Measurements from ENCODE around the gene P2RY13. TPM values are rescaled to one million over a fixed set of nuclear protein-coding genes. Genes with fewer than 3 reads are reported as not detected.

The P2RY13 gene
- total and polyA plus RNA-seq, 2 of the 13 experiments (the other 11 are each of a cell fraction or from before 2014, with no cell fraction given): not detected

DNA sequence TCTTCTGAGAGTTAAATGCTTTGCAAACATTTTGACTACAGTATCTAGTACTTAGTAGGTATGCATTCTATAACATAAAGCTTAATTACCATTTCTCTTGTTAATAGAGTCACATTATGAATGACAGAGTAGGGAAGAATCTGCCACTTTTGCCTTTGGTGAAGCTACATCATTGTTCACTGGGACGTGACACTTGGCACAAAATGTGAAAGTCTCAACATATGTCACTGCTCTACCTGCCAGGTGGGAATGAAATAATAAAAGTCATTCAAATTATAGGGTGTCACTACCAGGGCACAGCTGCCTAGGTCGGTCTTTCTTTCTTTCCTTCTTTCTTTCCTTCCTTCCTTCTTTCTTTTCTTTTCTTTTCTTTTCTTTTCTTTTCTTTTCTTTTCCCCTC, 30.3 kb downstream of the P2RY13 start:
- no peak for ATAC-seq
- Histone ChIP-seq H3K36me3 (replicated peaks in 1 of 2; ENCODE audit: control insufficient read depth in 1 of 2, insufficient read depth in 2 of 2, low read length in 2 of 2) (no peaks in the 10 kb centered on the region), H3K4me3 (replicated peaks in 1 of 3; ENCODE audit: insufficient read depth in 1 of 3, low read depth in 2 of 3, low read length in 3 of 3) (no peak overlapping the region), H3K79me2 (ENCODE audit: insufficient read depth, low read length) (no peaks in the 10 kb centered on the region), H4K20me1 (ENCODE audit: insufficient read depth, low read length) (no peaks in the 10 kb centered on the region), H3K9me3 (ENCODE audit: low read length) (no peaks in the 10 kb centered on the region), H3K4me1 (ENCODE audit: insufficient read depth, low read length) (no peaks in the 10 kb centered on the region), H2AFZ (ENCODE audit: low read length) (no peak overlapping the region), H3K4me2 (ENCODE audit: low read depth, low read length) (no peak overlapping the region), H3K27ac (ENCODE audit: extremely low read length, insufficient read depth, low read length) (no peak overlapping the region), H3K27me3 (ENCODE audit: control insufficient read depth in 1 of 2, insufficient read depth in 2 of 2, low read length in 2 of 2) (no peaks in the 10 kb centered on the region), H3K9ac (ENCODE audit: insufficient read depth, low read depth, low read length) (no peak overlapping the region)
- BruUV-seq (replicated peaks): no TSS peak
- no peak for FAIRE-seq
- 23% methylated on average over 2 of the region's 2 CpGs for WGBS (ENCODE audit: low lambda C conversion rate)
- in situ Hi-C loops (cut with HindIII; ENCODE audit: extremely low pct_ligation_motif_present, low pct_unique_long_range_greater_than_20kb) (no loop called here), intact Hi-C loops (cut with micrococcal nuclease; ENCODE audit: unreplicated experiment) (no loop called here)
- TF ChIP-seq, protein P1, sequence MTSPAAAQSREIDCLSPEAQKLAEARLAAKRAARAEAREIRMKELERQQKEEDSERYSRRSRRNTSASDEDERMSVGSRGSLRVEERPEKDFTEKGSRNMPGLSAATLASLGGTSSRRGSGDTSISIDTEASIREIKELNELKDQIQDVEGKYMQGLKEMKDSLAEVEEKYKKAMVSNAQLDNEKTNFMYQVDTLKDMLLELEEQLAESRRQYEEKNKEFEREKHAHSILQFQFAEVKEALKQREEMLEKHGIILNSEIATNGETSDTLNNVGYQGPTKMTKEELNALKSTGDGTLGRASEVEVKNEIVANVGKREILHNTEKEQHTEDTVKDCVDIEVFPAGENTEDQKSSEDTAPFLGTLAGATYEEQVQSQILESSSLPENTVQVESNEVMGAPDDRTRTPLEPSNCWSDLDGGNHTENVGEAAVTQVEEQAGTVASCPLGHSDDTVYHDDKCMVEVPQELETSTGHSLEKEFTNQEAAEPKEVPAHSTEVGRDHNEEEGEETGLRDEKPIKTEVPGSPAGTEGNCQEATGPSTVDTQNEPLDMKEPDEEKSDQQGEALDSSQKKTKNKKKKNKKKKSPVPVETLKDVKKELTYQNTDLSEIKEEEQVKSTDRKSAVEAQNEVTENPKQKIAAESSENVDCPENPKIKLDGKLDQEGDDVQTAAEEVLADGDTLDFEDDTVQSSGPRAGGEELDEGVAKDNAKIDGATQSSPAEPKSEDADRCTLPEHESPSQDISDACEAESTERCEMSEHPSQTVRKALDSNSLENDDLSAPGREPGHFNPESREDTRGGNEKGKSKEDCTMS (CRISPR knock-in tag; conservative IDR thresholded peaks at IDR 0.05): no peak
- no peak for TF ChIP-seq ZNF292 (CRISPR knock-in tag; IDR thresholded peaks at IDR 0.05; ENCODE audit: borderline replicate concordance, low read depth)
- TF ChIP-seq, protein P2, sequence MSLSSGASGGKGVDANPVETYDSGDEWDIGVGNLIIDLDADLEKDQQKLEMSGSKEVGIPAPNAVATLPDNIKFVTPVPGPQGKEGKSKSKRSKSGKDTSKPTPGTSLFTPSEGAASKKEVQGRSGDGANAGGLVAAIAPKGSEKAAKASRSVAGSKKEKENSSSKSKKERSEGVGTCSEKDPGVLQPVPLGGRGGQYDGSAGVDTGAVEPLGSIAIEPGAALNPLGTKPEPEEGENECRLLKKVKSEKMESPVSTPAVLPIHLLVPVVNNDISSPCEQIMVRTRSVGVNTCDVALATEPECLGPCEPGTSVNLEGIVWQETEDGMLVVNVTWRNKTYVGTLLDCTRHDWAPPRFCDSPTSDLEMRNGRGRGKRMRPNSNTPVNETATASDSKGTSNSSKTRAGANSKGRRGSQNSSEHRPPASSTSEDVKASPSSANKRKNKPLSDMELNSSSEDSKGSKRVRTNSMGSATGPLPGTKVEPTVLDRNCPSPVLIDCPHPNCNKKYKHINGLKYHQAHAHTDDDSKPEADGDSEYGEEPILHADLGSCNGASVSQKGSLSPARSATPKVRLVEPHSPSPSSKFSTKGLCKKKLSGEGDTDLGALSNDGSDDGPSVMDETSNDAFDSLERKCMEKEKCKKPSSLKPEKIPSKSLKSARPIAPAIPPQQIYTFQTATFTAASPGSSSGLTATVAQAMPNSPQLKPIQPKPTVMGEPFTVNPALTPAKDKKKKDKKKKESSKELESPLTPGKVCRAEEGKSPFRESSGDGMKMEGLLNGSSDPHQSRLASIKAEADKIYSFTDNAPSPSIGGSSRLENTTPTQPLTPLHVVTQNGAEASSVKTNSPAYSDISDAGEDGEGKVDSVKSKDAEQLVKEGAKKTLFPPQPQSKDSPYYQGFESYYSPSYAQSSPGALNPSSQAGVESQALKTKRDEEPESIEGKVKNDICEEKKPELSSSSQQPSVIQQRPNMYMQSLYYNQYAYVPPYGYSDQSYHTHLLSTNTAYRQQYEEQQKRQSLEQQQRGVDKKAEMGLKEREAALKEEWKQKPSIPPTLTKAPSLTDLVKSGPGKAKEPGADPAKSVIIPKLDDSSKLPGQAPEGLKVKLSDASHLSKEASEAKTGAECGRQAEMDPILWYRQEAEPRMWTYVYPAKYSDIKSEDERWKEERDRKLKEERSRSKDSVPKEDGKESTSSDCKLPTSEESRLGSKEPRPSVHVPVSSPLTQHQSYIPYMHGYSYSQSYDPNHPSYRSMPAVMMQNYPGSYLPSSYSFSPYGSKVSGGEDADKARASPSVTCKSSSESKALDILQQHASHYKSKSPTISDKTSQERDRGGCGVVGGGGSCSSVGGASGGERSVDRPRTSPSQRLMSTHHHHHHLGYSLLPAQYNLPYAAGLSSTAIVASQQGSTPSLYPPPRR (CRISPR knock-in tag; IDR thresholded peaks at IDR 0.05; ENCODE audit: borderline replicate concordance): no peak
- TF ChIP-seq, protein P3, sequence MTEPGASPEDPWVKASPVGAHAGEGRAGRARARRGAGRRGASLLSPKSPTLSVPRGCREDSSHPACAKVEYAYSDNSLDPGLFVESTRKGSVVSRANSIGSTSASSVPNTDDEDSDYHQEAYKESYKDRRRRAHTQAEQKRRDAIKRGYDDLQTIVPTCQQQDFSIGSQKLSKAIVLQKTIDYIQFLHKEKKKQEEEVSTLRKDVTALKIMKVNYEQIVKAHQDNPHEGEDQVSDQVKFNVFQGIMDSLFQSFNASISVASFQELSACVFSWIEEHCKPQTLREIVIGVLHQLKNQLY (CRISPR knock-in tag; IDR thresholded peaks at IDR 0.05): no peak
- TF ChIP-seq CEBPB (IDR thresholded peaks at IDR 0.05; ENCODE audit: borderline replicate concordance, low read depth, low read length): no peak
- TF ChIP-seq HNRNPK (IDR thresholded peaks at IDR 0.05; ENCODE audit: low read depth, low read length, poor library complexity, severe bottlenecking): peak; percentile 33
- TF ChIP-seq FOXJ3 (CRISPR knock-in tag; IDR thresholded peaks at IDR 0.05; ENCODE audit: borderline replicate concordance): no peak
- TF ChIP-seq ZNF589 (CRISPR knock-in tag; conservative IDR thresholded peaks at IDR 0.05): no peak
- CTCF ChIA-PET (ENCODE audit: low intra/inter-chr PET ratio, low total read pairs): no interaction called here
- POLR2A ChIA-PET: no interaction called here
- DNase-seq (ENCODE audit: low spot score): no peak
